WTC11 (cell line): ENCODE data around the gene MYO15B.

Experiments used
- AFF4 ChIP-seq: sonication (generic); formaldehyde crosslinking; IDR thresholded peaks from 2 replicates; pipeline ENCODE4 v1.8.1; 2023; ENCODE audit warnings: mild to moderate bottlenecking, missing genetic modification reagents, borderline replicate concordance
- CREB1 ChIP-seq: sonication (generic); formaldehyde crosslinking; IDR thresholded peaks from 2 replicates; pipeline ENCODE4 v1.8.0; 2023; ENCODE audit warnings: mild to moderate bottlenecking, missing genetic modification reagents
- EMX1 ChIP-seq: fragments of 250-450 bp; sonication (Bioruptor Pico); IDR thresholded peaks from 2 replicates; pipeline ENCODE4 v1.8.0; 2021; ENCODE audit warnings: mild to moderate bottlenecking
- FOXK1 ChIP-seq: sonication (generic); formaldehyde crosslinking; IDR thresholded peaks from 2 replicates; pipeline ENCODE4 v1.8.0; 2022; ENCODE audit warnings: mild to moderate bottlenecking, moderate library complexity, missing genetic modification reagents
- IRF2 ChIP-seq: sonication (generic); formaldehyde crosslinking; IDR thresholded peaks from 2 replicates; pipeline ENCODE4 v1.8.0; 2022; ENCODE audit warnings: low read depth, missing genetic modification reagents, borderline replicate concordance
- SOX15 ChIP-seq: fragments of 250-450 bp; sonication (Bioruptor Pico); IDR thresholded peaks from 2 replicates; pipeline ENCODE4 v1.9.0; 2021; ENCODE audit warnings: mild to moderate bottlenecking
- SP1 ChIP-seq: sonication (generic); formaldehyde crosslinking; conservative IDR thresholded peaks from 2 replicates; pipeline ENCODE4 v1.8.1; 2022; ENCODE audit warnings: missing genetic modification reagents
- USF1 ChIP-seq: sonication (generic); formaldehyde crosslinking; IDR thresholded peaks from 2 replicates; pipeline ENCODE4 v1.8.0; 2022; ENCODE audit warnings: mild to moderate bottlenecking, missing genetic modification reagents
- USF2 ChIP-seq: sonication (generic); formaldehyde crosslinking; IDR thresholded peaks from 2 replicates; pipeline ENCODE4 v1.8.1; 2023; ENCODE audit warnings: mild to moderate bottlenecking, missing genetic modification reagents, moderate library complexity
- ZNF121 ChIP-seq: sonication (generic); formaldehyde crosslinking; IDR thresholded peaks from 2 replicates; pipeline ENCODE4 v1.8.0; 2023; ENCODE audit warnings: missing genetic modification reagents
- TF ChIP-seq, protein P1 (sequence below): sonication (generic); formaldehyde crosslinking; IDR thresholded peaks from 2 replicates; pipeline ENCODE4 v1.8.0; 2023; ENCODE audit warnings: missing genetic modification reagents
- TF ChIP-seq, protein P2 (sequence below): sonication (generic); formaldehyde crosslinking; IDR thresholded peaks from 2 replicates; pipeline ENCODE4 v1.8.0; 2023; ENCODE audit warnings: missing genetic modification reagents, mild to moderate bottlenecking, borderline replicate concordance
- TF ChIP-seq, protein P3 (sequence below): fragments of 200-600 bp; IDR thresholded peaks from 2 replicates; pipeline ENCODE4 v1.8.0; 2022; ENCODE audit warnings: antibody characterized with exemption
- TF ChIP-seq, protein P4 (sequence below): sonication (generic); formaldehyde crosslinking; conservative IDR thresholded peaks from 2 replicates; pipeline ENCODE4 v1.8.1; 2023; ENCODE audit warnings: mild to moderate bottlenecking, low read depth, missing genetic modification reagents, moderate library complexity

DNA sequence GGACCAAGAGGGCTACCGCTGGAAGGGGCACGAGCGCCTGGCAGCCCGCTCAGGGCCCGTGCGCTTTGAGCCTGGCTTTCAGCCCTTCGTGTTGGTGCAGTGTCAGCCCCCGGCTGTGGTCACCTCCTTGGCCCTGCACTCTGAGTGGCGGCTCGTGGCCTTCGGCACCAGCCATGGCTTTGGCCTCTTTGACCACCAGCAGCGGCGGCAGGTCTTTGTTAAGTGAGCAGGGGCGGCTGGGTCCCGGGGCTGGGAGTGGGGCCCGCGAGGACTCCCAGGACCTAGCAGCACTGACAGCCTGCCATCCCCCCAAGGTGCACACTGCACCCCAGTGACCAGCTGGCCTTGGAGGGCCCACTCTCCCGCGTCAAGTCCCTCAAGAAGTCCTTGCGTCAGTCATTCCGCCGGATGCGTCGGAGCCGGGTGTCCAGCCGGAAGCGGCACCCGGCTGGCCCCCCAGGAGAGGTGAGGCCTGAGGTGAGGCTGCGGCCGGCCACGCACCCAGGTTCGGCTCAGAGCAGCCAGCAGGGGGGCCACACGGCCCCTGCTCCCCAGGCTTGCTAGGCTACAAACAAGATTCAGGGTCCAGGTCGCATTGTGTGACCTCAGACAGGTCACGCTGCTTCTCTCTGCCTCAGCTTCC is 17.4 kb upstream of the MYO15B start:
- TF ChIP-seq AFF4 (no peak), SOX15 (no peak), ZNF121 (CRISPR knock-in tag) (no peak), USF1 (CRISPR knock-in tag) (no peak), EMX1 (no peak), USF2 (no peak), CREB1 (CRISPR knock-in tag) (no peak), IRF2 (CRISPR knock-in tag) (no peak), SP1 (CRISPR knock-in tag) (no peak), FOXK1 (CRISPR knock-in tag) (no peak)
- TF ChIP-seq, protein P1, sequence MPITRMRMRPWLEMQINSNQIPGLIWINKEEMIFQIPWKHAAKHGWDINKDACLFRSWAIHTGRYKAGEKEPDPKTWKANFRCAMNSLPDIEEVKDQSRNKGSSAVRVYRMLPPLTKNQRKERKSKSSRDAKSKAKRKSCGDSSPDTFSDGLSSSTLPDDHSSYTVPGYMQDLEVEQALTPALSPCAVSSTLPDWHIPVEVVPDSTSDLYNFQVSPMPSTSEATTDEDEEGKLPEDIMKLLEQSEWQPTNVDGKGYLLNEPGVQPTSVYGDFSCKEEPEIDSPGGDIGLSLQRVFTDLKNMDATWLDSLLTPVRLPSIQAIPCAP (CRISPR knock-in tag) = no peak
- TF ChIP-seq, protein P2, sequence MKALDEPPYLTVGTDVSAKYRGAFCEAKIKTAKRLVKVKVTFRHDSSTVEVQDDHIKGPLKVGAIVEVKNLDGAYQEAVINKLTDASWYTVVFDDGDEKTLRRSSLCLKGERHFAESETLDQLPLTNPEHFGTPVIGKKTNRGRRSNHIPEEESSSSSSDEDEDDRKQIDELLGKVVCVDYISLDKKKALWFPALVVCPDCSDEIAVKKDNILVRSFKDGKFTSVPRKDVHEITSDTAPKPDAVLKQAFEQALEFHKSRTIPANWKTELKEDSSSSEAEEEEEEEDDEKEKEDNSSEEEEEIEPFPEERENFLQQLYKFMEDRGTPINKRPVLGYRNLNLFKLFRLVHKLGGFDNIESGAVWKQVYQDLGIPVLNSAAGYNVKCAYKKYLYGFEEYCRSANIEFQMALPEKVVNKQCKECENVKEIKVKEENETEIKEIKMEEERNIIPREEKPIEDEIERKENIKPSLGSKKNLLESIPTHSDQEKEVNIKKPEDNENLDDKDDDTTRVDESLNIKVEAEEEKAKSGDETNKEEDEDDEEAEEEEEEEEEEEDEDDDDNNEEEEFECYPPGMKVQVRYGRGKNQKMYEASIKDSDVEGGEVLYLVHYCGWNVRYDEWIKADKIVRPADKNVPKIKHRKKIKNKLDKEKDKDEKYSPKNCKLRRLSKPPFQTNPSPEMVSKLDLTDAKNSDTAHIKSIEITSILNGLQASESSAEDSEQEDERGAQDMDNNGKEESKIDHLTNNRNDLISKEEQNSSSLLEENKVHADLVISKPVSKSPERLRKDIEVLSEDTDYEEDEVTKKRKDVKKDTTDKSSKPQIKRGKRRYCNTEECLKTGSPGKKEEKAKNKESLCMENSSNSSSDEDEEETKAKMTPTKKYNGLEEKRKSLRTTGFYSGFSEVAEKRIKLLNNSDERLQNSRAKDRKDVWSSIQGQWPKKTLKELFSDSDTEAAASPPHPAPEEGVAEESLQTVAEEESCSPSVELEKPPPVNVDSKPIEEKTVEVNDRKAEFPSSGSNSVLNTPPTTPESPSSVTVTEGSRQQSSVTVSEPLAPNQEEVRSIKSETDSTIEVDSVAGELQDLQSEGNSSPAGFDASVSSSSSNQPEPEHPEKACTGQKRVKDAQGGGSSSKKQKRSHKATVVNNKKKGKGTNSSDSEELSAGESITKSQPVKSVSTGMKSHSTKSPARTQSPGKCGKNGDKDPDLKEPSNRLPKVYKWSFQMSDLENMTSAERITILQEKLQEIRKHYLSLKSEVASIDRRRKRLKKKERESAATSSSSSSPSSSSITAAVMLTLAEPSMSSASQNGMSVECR (CRISPR knock-in tag) = no peak
- TF ChIP-seq, protein P3, sequence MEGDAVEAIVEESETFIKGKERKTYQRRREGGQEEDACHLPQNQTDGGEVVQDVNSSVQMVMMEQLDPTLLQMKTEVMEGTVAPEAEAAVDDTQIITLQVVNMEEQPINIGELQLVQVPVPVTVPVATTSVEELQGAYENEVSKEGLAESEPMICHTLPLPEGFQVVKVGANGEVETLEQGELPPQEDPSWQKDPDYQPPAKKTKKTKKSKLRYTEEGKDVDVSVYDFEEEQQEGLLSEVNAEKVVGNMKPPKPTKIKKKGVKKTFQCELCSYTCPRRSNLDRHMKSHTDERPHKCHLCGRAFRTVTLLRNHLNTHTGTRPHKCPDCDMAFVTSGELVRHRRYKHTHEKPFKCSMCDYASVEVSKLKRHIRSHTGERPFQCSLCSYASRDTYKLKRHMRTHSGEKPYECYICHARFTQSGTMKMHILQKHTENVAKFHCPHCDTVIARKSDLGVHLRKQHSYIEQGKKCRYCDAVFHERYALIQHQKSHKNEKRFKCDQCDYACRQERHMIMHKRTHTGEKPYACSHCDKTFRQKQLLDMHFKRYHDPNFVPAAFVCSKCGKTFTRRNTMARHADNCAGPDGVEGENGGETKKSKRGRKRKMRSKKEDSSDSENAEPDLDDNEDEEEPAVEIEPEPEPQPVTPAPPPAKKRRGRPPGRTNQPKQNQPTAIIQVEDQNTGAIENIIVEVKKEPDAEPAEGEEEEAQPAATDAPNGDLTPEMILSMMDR = no peak
- TF ChIP-seq, protein P4, sequence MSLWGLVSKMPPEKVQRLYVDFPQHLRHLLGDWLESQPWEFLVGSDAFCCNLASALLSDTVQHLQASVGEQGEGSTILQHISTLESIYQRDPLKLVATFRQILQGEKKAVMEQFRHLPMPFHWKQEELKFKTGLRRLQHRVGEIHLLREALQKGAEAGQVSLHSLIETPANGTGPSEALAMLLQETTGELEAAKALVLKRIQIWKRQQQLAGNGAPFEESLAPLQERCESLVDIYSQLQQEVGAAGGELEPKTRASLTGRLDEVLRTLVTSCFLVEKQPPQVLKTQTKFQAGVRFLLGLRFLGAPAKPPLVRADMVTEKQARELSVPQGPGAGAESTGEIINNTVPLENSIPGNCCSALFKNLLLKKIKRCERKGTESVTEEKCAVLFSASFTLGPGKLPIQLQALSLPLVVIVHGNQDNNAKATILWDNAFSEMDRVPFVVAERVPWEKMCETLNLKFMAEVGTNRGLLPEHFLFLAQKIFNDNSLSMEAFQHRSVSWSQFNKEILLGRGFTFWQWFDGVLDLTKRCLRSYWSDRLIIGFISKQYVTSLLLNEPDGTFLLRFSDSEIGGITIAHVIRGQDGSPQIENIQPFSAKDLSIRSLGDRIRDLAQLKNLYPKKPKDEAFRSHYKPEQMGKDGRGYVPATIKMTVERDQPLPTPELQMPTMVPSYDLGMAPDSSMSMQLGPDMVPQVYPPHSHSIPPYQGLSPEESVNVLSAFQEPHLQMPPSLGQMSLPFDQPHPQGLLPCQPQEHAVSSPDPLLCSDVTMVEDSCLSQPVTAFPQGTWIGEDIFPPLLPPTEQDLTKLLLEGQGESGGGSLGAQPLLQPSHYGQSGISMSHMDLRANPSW = no peak
